ENCODE results near the gene EPHB2.

EPHB2 gene

DNA sequence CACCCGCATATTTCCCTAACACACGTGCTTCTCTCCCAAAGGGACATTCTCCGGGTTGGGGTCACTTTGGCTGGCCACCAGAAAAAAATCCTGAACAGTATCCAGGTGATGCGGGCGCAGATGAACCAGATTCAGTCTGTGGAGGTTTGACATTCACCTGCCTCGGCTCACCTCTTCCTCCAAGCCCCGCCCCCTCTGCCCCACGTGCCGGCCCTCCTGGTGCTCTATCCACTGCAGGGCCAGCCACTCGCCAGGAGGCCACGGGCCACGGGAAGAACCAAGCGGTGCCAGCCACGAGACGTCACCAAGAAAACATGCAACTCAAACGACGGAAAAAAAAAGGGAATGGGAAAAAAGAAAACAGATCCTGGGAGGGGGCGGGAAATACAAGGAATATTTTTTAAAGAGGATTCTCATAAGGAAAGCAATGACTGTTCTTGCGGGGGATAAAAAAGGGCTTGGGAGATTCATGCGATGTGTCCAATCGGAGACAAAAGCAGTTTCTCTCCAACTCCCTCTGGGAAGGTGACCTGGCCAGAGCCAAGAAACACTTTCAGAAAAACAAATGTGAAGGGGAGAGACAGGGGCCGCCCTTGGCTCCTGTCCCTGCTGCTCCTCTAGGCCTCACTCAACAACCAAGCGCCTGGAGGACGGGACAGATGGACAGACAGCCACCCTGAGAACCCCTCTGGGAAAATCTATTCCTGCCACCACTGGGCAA lies 202.9 kb downstream of the EPHB2 start:
- Mint-ChIP-seq H3K4me3 (no peak overlapping the region), H3K27ac (no peak overlapping the region), H3K4me1 (no peaks in the 10 kb centered on the region), H3K27me3 (peaks cover 12 to 13% of the 10 kb centered on the region in 2 donors), H3K36me3 (no peaks in the 10 kb centered on the region), H3K9me3 (no peaks in the 10 kb centered on the region)
- no peak for ATAC-seq (replicated peaks)
- no peak for DNase-seq

- H3K36me3 Mint-ChIP-seq = no peaks in the 10 kb centered on the region
- no peak overlapping the region for H3K27ac Mint-ChIP-seq
- H3K27me3 Mint-ChIP-seq = peaks cover 12% of the 10 kb centered on the region in 2 donors
- H3K4me1 Mint-ChIP-seq = no peaks in the 10 kb centered on the region
- ATAC-seq (replicated peaks) (no peak), DNase-seq (no peak)
- H3K9me3 Mint-ChIP-seq = no peaks in the 10 kb centered on the region
- H3K4me3 Mint-ChIP-seq = no peak overlapping the region
Measured at GRCh38 chr1:22914156-22914555, 203.5 kb downstream of the EPHB2 start.

- Mint-ChIP-seq H3K9me3 (no peaks in the 10 kb centered on the region), H3K27me3 (peaks cover 12% of the 10 kb centered on the region in 2 donors), H3K36me3 (no peaks in the 10 kb centered on the region), H3K4me1 (no peaks in the 10 kb centered on the region), H3K4me3 (no peak overlapping the region), H3K27ac (no peak overlapping the region)
- DNase-seq = no peak
- no peak for ATAC-seq (replicated peaks)
Measured at GRCh38 chr1:22914633-22915217, 204.1 kb downstream of the EPHB2 start.

DNA sequence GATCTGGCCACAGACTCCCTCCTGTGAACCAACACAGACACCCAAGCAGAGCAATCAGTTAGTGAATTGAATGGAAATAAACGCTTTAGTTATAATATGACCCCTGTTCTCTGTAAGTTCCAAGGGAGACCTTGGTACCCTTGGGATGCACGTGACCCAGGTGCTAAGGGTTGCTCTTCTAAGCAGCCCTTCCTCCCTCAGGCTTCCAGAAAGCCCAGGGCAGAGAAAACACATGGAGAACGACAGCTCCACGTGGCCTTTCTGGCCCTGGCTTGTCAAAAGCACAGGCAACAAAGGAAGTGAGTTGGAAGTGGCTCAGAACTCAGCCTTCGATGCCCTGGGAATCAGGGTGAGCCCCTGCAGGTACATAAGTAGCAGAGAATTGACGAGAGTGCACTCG lies 204.6 kb downstream of the EPHB2 start:
- Mint-ChIP-seq H3K9me3 (no peaks in the 10 kb centered on the region), H3K36me3 (no peaks in the 10 kb centered on the region), H3K4me3 (no peak overlapping the region), H3K27ac (no peak overlapping the region), H3K27me3 (peaks cover 12% of the 10 kb centered on the region in 2 donors), H3K4me1 (no peaks in the 10 kb centered on the region)
- DNase-seq (no peak), ATAC-seq (replicated peaks) (no peak)

DNA sequence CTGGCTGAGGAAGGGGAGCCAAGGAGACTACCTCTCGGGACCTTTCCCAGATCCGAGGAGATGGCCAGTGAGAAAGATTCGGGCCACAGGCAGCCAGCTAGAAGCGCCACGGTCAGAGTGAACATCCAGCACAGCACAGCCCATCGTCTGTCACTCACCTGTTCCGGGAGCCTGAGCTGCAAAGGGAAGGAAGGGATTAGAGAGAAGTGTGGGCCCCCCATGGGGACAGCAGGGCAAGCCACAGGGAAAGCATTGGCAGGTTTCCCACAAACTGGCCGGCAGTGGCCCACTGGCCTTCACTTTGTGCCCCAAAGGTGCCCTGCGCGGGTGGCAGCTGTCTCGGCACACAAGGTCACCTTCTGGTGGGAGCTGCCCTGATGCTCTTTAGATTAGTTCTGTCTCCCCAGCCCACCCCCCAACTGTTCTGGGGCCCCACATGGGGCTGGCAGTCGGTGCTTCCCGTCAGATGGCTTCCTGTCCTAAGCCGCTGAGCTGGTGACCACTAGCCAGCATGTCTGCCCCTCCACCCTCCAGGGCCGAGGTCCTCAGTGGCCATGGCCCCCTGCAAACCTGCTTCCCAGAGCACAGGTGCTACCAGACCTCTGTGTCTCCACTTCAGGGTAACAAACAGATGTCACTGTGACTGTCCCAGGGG lies 205.3 kb downstream of the EPHB2 start:
- no peaks in the 10 kb centered on the region for H3K36me3 Mint-ChIP-seq
- H3K27ac Mint-ChIP-seq = no peak overlapping the region
- ATAC-seq (replicated peaks) = no peak
- peaks cover 12% of the 10 kb centered on the region in 2 donors for H3K27me3 Mint-ChIP-seq
- no peaks in the 10 kb centered on the region for H3K9me3 Mint-ChIP-seq
- H3K4me3 Mint-ChIP-seq = no peak overlapping the region
- no peaks in the 10 kb centered on the region for H3K4me1 Mint-ChIP-seq
- no peak for DNase-seq

DNA sequence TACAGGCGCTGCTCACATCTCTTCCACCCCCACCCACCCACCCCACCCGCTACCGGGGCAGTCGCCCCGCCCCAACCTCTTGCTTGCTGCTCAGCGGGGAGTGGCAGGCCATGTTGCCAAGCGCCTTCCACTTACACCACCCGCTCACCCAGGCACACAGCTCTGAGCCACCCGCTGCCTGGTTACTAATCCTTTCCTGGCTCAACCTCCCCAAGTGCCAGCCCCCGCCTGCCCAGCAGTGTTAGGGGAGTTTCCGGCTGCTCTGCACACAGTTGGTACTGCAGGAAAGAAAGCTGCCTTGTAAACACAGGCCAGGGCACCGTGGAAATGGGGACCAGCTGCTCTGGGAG lies 205.8 kb downstream of the EPHB2 start:
- Mint-ChIP-seq H3K27me3 (peaks cover 12% of the 10 kb centered on the region in 2 donors), H3K36me3 (no peaks in the 10 kb centered on the region), H3K4me1 (no peaks in the 10 kb centered on the region), H3K27ac (no peak overlapping the region), H3K4me3 (no peak overlapping the region), H3K9me3 (no peaks in the 10 kb centered on the region)
- ATAC-seq (replicated peaks) (no peak), DNase-seq (no peak)

GRCh38 chr1:22917989-22918388 lies 207.3 kb downstream of the EPHB2 start:
- no peak for ATAC-seq (replicated peaks)
- no peaks in the 10 kb centered on the region for H3K36me3 Mint-ChIP-seq

DNA sequence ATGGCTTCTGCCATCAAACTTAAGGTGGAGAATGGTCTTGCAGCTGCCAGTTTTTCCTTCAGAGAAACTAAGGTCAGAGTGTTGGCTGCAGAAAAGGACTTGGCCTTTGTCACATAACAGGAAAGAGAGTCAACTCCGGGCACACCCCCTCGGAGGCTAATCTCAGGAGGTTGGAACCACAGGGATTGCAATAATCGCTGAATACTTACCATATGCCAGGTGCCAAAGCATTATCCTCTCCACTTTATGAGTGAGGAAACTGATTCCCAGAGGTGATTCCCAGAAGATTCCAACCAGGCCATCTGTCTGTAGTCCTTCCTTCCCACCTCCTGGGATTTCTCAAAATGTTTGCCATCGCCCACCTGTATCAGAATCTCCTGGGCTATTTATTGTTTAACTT lies 208.0 kb downstream of the EPHB2 start:
- Mint-ChIP-seq H3K27me3 (peaks cover 12 to 16% of the 10 kb centered on the region in 2 donors), H3K4me3 (no peak overlapping the region), H3K4me1 (no peaks in the 10 kb centered on the region), H3K27ac (no peak overlapping the region), H3K9me3 (no peaks in the 10 kb centered on the region), H3K36me3 (no peaks in the 10 kb centered on the region)
- DNase-seq (no peak), ATAC-seq (replicated peaks) (no peak)

More at GRCh38 chr1:22917989-22918388, 207.3 kb downstream of the EPHB2 start:
- Mint-ChIP-seq H3K4me3 (no peak overlapping the region), H3K27me3 (peaks cover 12 to 15% of the 10 kb centered on the region in 2 donors), H3K9me3 (no peaks in the 10 kb centered on the region), H3K4me1 (no peaks in the 10 kb centered on the region), H3K27ac (no peak overlapping the region)
- no peak for DNase-seq

DNA sequence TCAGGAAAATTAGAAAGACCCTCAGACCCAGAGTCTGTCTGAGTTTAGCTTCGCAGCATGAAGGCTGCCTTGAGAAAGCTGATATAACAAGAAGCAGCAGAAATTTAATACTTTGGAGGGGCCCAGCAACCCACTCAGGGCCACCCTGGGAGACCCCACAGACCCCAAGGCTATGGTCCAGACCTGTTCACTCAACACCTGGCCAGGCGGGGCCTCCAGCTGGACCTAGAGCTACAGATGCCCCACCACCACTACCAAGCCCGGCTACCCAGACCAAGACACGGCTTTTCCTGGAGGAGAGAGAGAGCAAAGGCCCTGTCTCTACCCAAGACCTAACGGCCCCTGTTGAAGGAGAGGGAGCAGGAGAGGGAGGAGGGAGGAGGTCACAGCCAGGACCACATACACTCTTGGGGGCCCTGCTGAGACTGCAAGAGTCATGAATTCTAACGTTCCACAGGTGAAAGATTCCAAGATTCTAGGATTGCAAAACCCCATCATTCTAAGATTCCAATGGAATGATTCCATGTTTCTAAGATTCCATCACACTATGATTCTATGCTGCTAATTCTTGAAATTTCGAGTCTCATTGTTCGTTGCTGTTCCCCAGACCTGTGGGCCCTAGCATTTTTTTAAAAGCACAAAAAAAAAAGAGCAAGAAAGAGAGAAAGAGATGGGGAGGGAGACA lies 208.8 kb downstream of the EPHB2 start:
- H3K4me3 Mint-ChIP-seq = no peak overlapping the region
- H3K9me3 Mint-ChIP-seq = no peaks in the 10 kb centered on the region
- no peaks in the 10 kb centered on the region for H3K4me1 Mint-ChIP-seq
- peaks cover 12 to 20% of the 10 kb centered on the region in 2 donors for H3K27me3 Mint-ChIP-seq
- no peak overlapping the region for H3K27ac Mint-ChIP-seq
- no peak for ATAC-seq (replicated peaks)
- no peaks in the 10 kb centered on the region for H3K36me3 Mint-ChIP-seq
- no peak for DNase-seq

DNA sequence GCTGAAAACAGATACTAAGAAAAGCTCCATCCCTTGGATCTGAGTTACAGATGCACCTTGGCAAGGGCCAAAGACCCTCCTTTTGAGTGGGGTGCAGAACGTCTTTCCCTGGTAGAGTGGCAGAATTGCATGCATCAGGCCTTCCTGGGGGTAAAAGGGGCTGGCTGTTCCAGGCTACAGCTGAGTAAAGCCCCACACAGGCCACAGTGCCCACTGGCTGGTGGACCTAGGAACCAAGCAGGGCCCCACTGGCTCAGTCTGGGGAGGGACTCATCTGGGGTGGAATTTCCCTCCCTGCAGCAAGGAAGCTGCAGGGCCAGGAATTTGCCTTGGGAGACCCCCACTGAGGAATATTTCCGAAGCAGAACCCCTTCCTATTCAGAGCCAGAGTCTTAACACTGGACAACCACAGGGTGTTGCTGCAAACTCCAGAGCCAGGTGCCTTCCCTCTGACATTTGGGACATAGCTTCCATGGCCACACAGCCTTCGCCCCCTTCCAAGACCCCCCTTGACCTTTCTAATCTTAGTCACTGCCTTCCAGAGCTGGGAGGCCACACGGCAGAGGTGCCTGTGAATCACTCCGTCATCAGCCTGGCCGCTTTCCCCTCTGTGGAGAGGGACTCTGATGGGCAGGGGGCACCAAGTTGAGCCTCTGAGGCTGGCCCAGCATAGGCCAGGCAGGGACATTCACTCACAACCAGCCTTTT lies 209.5 kb downstream of the EPHB2 start:
- Mint-ChIP-seq H3K27me3 (peaks cover 17 to 21% of the 10 kb centered on the region in 2 donors), H3K27ac (no peak overlapping the region), H3K4me1 (no peaks in the 10 kb centered on the region), H3K9me3 (no peaks in the 10 kb centered on the region), H3K4me3 (no peak overlapping the region), H3K36me3 (no peaks in the 10 kb centered on the region)
- ATAC-seq (replicated peaks) = no peak
- no peak for DNase-seq

DNA sequence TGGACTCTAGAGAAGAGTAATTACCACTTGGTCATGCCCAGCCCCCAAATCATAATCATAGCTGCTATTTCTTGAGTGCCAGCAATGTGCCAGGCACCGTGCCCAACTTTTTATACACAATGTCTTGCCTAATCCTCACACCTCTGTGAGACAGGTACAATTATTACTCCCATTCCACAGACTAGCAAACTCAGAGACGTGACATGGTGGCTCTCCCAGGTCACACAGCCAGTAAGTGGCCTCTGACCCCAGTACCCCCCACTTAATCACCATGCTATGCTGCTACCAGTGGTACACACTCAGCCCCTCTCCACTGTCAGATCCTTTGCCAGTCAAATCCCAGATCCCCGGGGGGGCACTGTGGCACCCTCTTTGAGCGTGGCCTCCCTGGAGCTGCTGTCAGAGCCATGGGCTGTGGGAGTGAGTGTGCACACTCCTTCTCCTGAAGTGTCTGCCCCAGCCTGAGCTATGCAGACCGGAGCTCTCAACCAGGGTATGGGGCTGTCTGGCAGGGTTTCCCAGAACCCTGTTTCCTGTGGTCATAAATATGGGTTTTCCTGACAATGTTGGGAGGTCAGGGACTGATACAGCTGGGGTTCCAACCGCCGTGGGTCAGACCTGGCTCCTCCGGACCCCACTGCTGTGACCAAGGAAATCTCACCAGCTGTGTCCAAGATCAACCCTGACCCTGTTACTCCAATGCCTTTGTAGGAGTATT lies 210.3 kb downstream of the EPHB2 start:
- no peaks in the 10 kb centered on the region for H3K36me3 Mint-ChIP-seq
- no peaks in the 10 kb centered on the region for H3K4me1 Mint-ChIP-seq
- H3K27me3 Mint-ChIP-seq = peaks cover 13 to 22% of the 10 kb centered on the region in 2 donors
- ATAC-seq (replicated peaks) (no peak), DNase-seq (no peak)
- H3K4me3 Mint-ChIP-seq = no peak overlapping the region
- H3K27ac Mint-ChIP-seq = no peak overlapping the region
- H3K9me3 Mint-ChIP-seq = no peaks in the 10 kb centered on the region

GRCh38 chr1:22921452-22922126 lies 210.9 kb downstream of the EPHB2 start:
- Mint-ChIP-seq H3K27me3 (peaks cover 13 to 23% of the 10 kb centered on the region in 2 donors), H3K9me3 (no peaks in the 10 kb centered on the region), H3K4me3 (no peak overlapping the region), H3K36me3 (no peaks in the 10 kb centered on the region), H3K4me1 (no peaks in the 10 kb centered on the region), H3K27ac (no peak overlapping the region)
- no peak for DNase-seq
- ATAC-seq (replicated peaks) = no peak

DNA sequence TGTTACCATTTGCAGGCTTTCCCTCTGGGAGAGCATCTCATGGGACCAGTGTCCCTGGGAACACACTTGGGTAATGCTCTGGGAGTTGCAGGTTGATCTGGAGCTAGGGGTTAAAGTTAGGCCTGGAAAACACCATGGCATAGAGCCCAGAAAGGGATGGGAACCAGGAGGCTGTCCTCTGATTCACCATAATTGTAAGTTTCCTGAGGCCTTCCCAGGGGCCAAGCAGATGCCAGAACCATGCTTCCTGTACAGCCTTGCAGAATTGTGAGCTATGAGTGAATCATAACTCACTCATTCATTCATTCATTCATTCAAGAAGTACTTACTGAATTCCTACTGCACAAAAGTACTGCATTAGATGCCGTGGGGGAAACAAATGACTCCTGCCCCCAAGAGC lies 212.0 kb downstream of the EPHB2 start:
- H3K4me3 Mint-ChIP-seq = no peak overlapping the region
- no peaks in the 10 kb centered on the region for H3K4me1 Mint-ChIP-seq
- DNase-seq (no peak), ATAC-seq (replicated peaks) (no peak)
- peaks cover 14 to 25% of the 10 kb centered on the region in 2 donors for H3K27me3 Mint-ChIP-seq
- H3K9me3 Mint-ChIP-seq = no peaks in the 10 kb centered on the region
- no peak overlapping the region for H3K27ac Mint-ChIP-seq
- no peaks in the 10 kb centered on the region for H3K36me3 Mint-ChIP-seq
